Keratinocyte (primary cell): ENCODE measurements around the gene PRKAG2. TPM values are rescaled to one million over a fixed set of nuclear protein-coding genes. Genes with fewer than 3 reads are reported as not detected.

Experiments used
- DNase-seq: peaks from one replicate; pipeline ENCODE4 v3.0.0-alpha.2; 2011; ENCODE audit warnings: low read depth, missing footprints, low spot score
- FAIRE-seq: peaks from 2 replicates; lab custom pipeline; 2011; peaks lifted over from hg19 to GRCh38; lab: Jason Lieb, UNC
- H2AFZ ChIP-seq: 2 replicates; pipeline ENCODE4 v1.6.0; 2012; ENCODE audit warnings: low read length, control low read depth, inconsistent platforms; ENCODE audit not compliant: control insufficient read depth
- H3K27ac ChIP-seq: 2 replicates; pipeline ENCODE4 v1.5.1; 2011; ENCODE audit warnings: low read length; ENCODE audit not compliant: control insufficient read depth, insufficient read depth
- H3K27me3 ChIP-seq: 3 replicates; pipeline ENCODE4 v1.6.0; 2011; ENCODE audit warnings: low read length; ENCODE audit not compliant: control insufficient read depth, insufficient read depth; ENCODE audit errors: extremely low read depth
- H3K36me3 ChIP-seq, 2 experiments: 2 replicates in 1 of 2; 3 replicates in 1 of 2; pipeline ENCODE4 v1.5.1; 2011; ENCODE audit warnings: low read length in 2 of 2, mild to moderate bottlenecking in 1 of 2; ENCODE audit not compliant: control insufficient read depth in 2 of 2, insufficient read depth in 2 of 2; ENCODE audit errors: extremely low read depth in 1 of 2
- H3K4me1 ChIP-seq: 3 replicates; pipeline ENCODE4 v1.5.1; 2011; ENCODE audit warnings: low read length; ENCODE audit not compliant: control insufficient read depth, insufficient read depth; ENCODE audit errors: extremely low read depth
- H3K4me2 ChIP-seq: 3 replicates; pipeline ENCODE4 v1.6.0; 2011; ENCODE audit warnings: low read depth, low read length; ENCODE audit not compliant: control insufficient read depth, insufficient read depth; ENCODE audit errors: extremely low read depth
- H3K4me3 ChIP-seq, 3 experiments: fragments of 200-600 bp in 1 of 3; sonication (generic) in 1 of 3; 2 replicates in 2 of 3; 3 replicates in 1 of 3; pipeline ENCODE4 v1.5.1; 2011 to 2016; ENCODE audit warnings: low read length in 3 of 3, mild to moderate bottlenecking in 3 of 3, control low read depth in 2 of 3, inconsistent platforms in 1 of 3, low read depth in 1 of 3, mixed read lengths in 1 of 3, mixed run types in 1 of 3, moderate library complexity in 1 of 3; ENCODE audit not compliant: control insufficient read depth in 2 of 3, insufficient read depth in 2 of 3; ENCODE audit errors: extremely low read depth in 1 of 3
- H3K79me2 ChIP-seq: 2 replicates; pipeline ENCODE4 v1.6.0; 2012; ENCODE audit warnings: low read length; ENCODE audit not compliant: control insufficient read depth, insufficient read depth
- H3K9ac ChIP-seq: 3 replicates; pipeline ENCODE4 v1.6.0; 2011; ENCODE audit warnings: low read length; ENCODE audit not compliant: control insufficient read depth, insufficient read depth; ENCODE audit errors: extremely low read depth
- H3K9me1 ChIP-seq: 3 replicates; pipeline ENCODE4 v1.6.0; 2011; ENCODE audit warnings: low read length; ENCODE audit not compliant: control insufficient read depth, insufficient read depth; ENCODE audit errors: extremely low read depth
- H3K9me3 ChIP-seq: 2 replicates; pipeline ENCODE4 v1.5.1; 2012; ENCODE audit warnings: low read depth, low read length; ENCODE audit not compliant: control insufficient read depth
- H4K20me1 ChIP-seq: 3 replicates; pipeline ENCODE4 v1.6.0; 2011; ENCODE audit warnings: low read length; ENCODE audit not compliant: control insufficient read depth, insufficient read depth; ENCODE audit errors: extremely low read depth
- CTCF ChIP-seq, 3 experiments: IDR thresholded peaks in 1 of 3; conservative IDR thresholded peaks in 1 of 3; optimal IDR thresholded peaks in 1 of 3; 2 replicates in 2 of 3; 3 replicates in 1 of 3; pipeline versions ENCODE3 to v1.5.1; 2011; ENCODE audit warnings: low read length in 3 of 3, mild to moderate bottlenecking in 3 of 3, moderate library complexity in 2 of 3, control low read depth in 1 of 3, inconsistent platforms in 1 of 3; ENCODE audit not compliant: insufficient read depth in 2 of 3; ENCODE audit errors: extremely low read depth in 1 of 3
- EZH2 ChIP-seq: IDR thresholded peaks from one replicate; pipeline ENCODE4 v1.6.1; 2012; ENCODE audit warnings: inconsistent platforms, mild to moderate bottlenecking, low read length, moderate library complexity
- dilution Hi-C: fragments of 300-500 bp; cut with MboI; formaldehyde crosslinking; loops from one replicate; pipeline ENCODE4 v1.7.0; 2020; ENCODE audit warnings: low sequenced_read_pairs; ENCODE audit not compliant: extremely low pct_ligation_motif_present
- polyA plus RNA-seq, 5 experiments: library from polyadenylated mRNA; depleted of rRNA in 3 of 5; stranded (reverse) in 3 of 5; stranded (forward) in 1 of 5; unstranded in 1 of 5; fragments of >200 nt; gene quantifications; 1 replicate in 1 of 5; 2 replicates in 3 of 5; 3 replicates in 1 of 5; pipeline versions ENCODE4 v1.2.1 to v1.2.3, GENCODE V29; 2011 to 2012; ENCODE audit warnings: missing spikeins in 2 of 5, low read depth in 1 of 5, low replicate concordance in 1 of 5

Gene PRKAG2
- polyA plus RNA-seq, 1 donor (not counting 4 experiments of a cell fraction or from before 2014, with no cell fraction given): 39.5 TPM

GRCh38 chr7:151924001-151924400 lies 47.1 kb upstream of the PRKAG2 start:
- H3K4me2 ChIP-seq: no peak overlapping the region
- no peak overlapping the region for H3K27ac ChIP-seq
- no peaks in the 10 kb centered on the region for H3K4me1 ChIP-seq
- H3K9me3 ChIP-seq: no peaks in the 10 kb centered on the region
- DNase-seq (no peak), FAIRE-seq (no peak)
- H4K20me1 ChIP-seq: no peaks in the 10 kb centered on the region
- dilution Hi-C loops: no loop called here
- H3K36me3 ChIP-seq: no peaks in the 10 kb centered on the region
- no peak overlapping the region for H3K9ac ChIP-seq
- no peaks in the 10 kb centered on the region for H3K9me1 ChIP-seq
- peaks cover 6% of the 10 kb centered on the region for H3K27me3 ChIP-seq
- no peaks in the 10 kb centered on the region for H3K79me2 ChIP-seq
- TF ChIP-seq EZH2: no peak
- TF ChIP-seq CTCF (optimal IDR thresholded peaks at IDR 0.05 in 1 of 3, IDR thresholded peaks at IDR 0.05 in 1 of 3, conservative IDR thresholded peaks at IDR 0.05 in 1 of 3; ENCODE audit: extremely low read depth in 1 of 3, insufficient read depth in 2 of 3, low read length in 3 of 3): no peak
- H3K4me3 ChIP-seq: no peak overlapping the region
- H2AFZ ChIP-seq: no peak overlapping the region

GRCh38 chr7:151923097-151923876 lies 46.4 kb upstream of the PRKAG2 start:
- peaks cover 10% of the 10 kb centered on the region for H3K27me3 ChIP-seq
- no peaks in the 10 kb centered on the region for H4K20me1 ChIP-seq
- H3K9ac ChIP-seq: no peak overlapping the region
- no peaks in the 10 kb centered on the region for H3K9me1 ChIP-seq
- no peak overlapping the region for H3K27ac ChIP-seq
- no peaks in the 10 kb centered on the region for H3K9me3 ChIP-seq
- dilution Hi-C loops: no loop called here
- no peaks in the 10 kb centered on the region for H3K79me2 ChIP-seq
- H2AFZ ChIP-seq: no peak overlapping the region
- H3K4me2 ChIP-seq: no peak overlapping the region
- H3K4me1 ChIP-seq: no peaks in the 10 kb centered on the region
- H3K4me3 ChIP-seq: no peak overlapping the region
- FAIRE-seq (no peak), DNase-seq (no peak)
- TF ChIP-seq CTCF (optimal IDR thresholded peaks at IDR 0.05 in 1 of 3, IDR thresholded peaks at IDR 0.05 in 1 of 3, conservative IDR thresholded peaks at IDR 0.05 in 1 of 3; ENCODE audit: extremely low read depth in 1 of 3, insufficient read depth in 2 of 3, low read length in 3 of 3) (no peak), EZH2 (no peak)
- no peaks in the 10 kb centered on the region for H3K36me3 ChIP-seq
